Nephron (organoid): ENCODE data around the gene GTPBP3.

Experiments used
- H3K27ac Mint-ChIP-seq, 3 experiments: 2 replicates each; pipeline ENCODE4 v1.8.0; 2020; ENCODE audit warnings: mixed read lengths in 3 of 3, mild to moderate bottlenecking in 2 of 3, moderate library complexity in 1 of 3
- H3K27me3 Mint-ChIP-seq: 2 replicates; pipeline ENCODE4 v1.8.0; 2021; ENCODE audit warnings: low read depth, mild to moderate bottlenecking, moderate library complexity, mixed read lengths
- H3K36me3 Mint-ChIP-seq: 2 replicates; pipeline ENCODE4 v1.8.0; 2020; ENCODE audit warnings: low read depth, mixed read lengths
- H3K4me1 Mint-ChIP-seq: 2 replicates; pipeline ENCODE4 v1.8.0; 2020; ENCODE audit warnings: mixed read lengths
- H3K4me3 Mint-ChIP-seq, 3 experiments: 2 replicates each; pipeline ENCODE4 v1.8.0; 2020; ENCODE audit warnings: mild to moderate bottlenecking in 3 of 3, mixed read lengths in 3 of 3, moderate library complexity in 2 of 3
- H3K9me3 Mint-ChIP-seq: 2 replicates; pipeline ENCODE4 v1.8.0; 2020; ENCODE audit warnings: mixed read lengths
- TF ChIP-seq, protein P1 (sequence below), 3 experiments: fragments of 200-600 bp; sonication (generic); IDR thresholded peaks; one replicate each; pipeline ENCODE4 v1.5.0; 2021; ENCODE audit warnings: antibody characterized with exemption in 3 of 3; ENCODE audit not compliant: unreplicated experiment in 3 of 3

Gene GTPBP3

DNA sequence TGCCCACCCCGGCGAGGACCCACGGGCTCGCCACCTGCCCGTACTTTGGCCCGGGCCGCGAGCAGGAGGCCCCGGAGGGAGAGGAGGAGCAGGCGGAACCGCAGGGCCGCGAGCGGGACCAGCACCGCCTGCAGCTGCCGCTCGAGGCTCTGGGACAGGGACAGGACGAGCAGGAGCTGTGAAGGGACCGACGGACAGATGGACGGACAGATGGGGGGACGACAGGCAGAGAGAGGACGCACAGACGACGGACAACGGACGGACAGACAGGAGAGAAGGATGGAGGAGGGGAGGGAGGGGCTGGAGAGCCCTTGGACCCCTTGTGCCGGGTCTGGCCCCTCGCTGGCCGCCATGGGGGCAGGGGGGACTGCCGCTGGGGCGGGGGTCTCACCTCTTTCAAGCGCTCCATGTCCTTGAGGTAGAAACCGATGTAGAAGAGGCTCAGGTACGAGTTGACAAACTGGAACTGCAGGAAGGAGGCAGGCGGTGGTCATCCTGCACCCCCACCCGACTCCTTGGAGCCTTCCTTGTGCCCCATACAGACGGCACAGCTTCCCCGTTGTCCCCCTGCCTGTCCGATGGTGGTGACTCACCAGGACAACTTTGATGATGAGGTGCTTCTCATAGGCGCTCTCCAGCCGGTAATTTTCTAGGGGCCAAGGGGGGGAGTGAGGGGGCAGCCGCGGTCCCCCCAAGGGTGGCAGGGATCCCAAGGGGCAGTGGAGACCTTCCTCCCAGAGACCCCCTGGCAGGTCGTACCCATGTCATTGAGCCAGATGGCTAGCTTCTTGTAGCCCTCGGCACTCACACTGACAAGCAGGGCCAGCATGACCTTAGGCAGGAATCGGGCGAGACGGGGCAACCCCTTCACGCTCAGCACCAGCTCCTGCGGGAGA, 7.7 kb upstream of the GTPBP3 start:
- H3K27me3 Mint-ChIP-seq = peaks cover 27% of the 10 kb centered on the region
- peaks cover 8% of the 10 kb centered on the region for H3K4me1 Mint-ChIP-seq
- TF ChIP-seq, protein P1, sequence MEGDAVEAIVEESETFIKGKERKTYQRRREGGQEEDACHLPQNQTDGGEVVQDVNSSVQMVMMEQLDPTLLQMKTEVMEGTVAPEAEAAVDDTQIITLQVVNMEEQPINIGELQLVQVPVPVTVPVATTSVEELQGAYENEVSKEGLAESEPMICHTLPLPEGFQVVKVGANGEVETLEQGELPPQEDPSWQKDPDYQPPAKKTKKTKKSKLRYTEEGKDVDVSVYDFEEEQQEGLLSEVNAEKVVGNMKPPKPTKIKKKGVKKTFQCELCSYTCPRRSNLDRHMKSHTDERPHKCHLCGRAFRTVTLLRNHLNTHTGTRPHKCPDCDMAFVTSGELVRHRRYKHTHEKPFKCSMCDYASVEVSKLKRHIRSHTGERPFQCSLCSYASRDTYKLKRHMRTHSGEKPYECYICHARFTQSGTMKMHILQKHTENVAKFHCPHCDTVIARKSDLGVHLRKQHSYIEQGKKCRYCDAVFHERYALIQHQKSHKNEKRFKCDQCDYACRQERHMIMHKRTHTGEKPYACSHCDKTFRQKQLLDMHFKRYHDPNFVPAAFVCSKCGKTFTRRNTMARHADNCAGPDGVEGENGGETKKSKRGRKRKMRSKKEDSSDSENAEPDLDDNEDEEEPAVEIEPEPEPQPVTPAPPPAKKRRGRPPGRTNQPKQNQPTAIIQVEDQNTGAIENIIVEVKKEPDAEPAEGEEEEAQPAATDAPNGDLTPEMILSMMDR (IDR thresholded peaks at IDR 0.05; ENCODE audit: unreplicated experiment in 3 of 3) = no peak

DNA sequence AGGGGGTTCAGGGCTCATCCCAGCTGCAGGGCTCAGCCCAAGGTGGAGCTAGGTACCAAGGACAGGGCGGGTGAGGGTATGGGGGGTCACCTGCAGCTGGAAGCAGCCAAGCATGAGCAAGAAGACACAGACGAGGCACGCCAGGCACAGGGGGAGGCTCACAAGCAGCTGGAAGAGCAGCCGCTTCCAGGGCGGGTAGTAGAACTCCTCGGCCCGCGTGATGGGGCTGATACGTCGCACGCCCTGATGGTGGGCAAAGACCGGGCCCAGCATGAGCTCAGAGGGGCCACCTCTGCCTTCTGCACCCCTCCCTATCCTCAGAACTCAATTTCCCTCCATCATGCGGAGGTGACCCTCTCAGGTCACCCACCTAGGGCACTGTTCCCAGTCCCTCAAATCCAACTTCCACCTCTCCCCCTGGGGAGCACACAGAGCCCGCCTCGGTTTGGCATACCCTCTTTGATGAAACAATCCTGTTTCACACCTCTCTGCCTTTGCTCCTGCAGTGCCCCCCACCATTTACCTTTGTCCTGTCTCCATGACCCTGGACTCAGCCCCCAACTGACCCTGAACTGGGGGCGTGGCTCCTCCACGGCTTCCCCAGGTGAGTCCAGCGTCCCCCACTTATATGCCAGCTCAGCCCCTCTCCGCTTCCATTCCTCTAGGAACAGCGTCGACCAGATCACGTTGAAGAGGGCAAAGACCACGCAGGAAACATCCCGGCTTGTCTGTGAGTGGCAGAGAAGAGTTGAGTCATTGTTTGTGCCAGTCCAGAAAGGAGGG, 6.9 kb upstream of the GTPBP3 start:
- TF ChIP-seq, protein P1 (IDR thresholded peaks at IDR 0.05; ENCODE audit: unreplicated experiment in 3 of 3) = no peak
- peak overlapping the region; percentile 18 to 69 (median 64) for H3K4me3 Mint-ChIP-seq
- H3K9me3 Mint-ChIP-seq = no peaks in the 10 kb centered on the region

More for the DNA sequence above, 7.7 kb upstream of the GTPBP3 start:
- Mint-ChIP-seq H3K9me3 (no peaks in the 10 kb centered on the region), H3K4me3 (peak overlapping the region in 2 of 3 experiments; percentile 32 to 55), H3K27ac (no peak overlapping the region), H3K36me3 (peaks cover 16% of the 10 kb centered on the region)

DNA sequence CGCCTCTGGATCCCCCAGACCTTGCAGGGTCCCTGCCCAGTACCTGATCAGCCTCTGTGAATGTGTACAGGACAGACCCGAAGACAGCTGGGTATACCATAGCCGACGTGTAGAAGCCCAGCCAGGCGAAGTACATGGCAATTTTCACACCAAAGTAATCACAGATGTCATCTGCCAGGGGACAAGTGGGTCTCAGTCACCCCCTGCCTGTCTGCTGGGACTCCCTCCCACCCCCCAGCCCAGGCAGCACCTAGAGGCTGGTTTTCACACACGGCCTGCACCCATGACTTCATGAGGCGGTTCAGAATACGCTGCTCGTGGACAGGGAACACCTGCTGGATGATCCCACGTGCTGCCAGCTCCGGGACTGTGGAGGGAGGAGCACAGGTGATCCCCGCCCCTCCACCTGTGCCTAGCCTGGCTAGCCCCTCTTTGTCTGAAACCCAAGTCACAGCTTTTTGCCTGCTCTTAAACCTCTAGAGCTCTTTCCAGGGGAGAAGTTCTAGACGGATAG, 6.3 kb upstream of the GTPBP3 start:
- Mint-ChIP-seq H3K4me3 (peak overlapping the region; percentile 42 to 69 (median 64)), H3K4me1 (peaks cover 16% of the 10 kb centered on the region), H3K27me3 (peaks cover 27% of the 10 kb centered on the region), H3K36me3 (peaks cover 19% of the 10 kb centered on the region), H3K27ac (no peak overlapping the region), H3K9me3 (no peaks in the 10 kb centered on the region)
- TF ChIP-seq, protein P1 (IDR thresholded peaks at IDR 0.05; ENCODE audit: unreplicated experiment in 3 of 3) = no peak

More for the DNA sequence above, 6.9 kb upstream of the GTPBP3 start:
- peaks cover 19% of the 10 kb centered on the region for H3K36me3 Mint-ChIP-seq
- H3K27me3 Mint-ChIP-seq = peaks cover 27% of the 10 kb centered on the region
- H3K4me1 Mint-ChIP-seq = peaks cover 16% of the 10 kb centered on the region
- H3K27ac Mint-ChIP-seq = no peak overlapping the region

DNA sequence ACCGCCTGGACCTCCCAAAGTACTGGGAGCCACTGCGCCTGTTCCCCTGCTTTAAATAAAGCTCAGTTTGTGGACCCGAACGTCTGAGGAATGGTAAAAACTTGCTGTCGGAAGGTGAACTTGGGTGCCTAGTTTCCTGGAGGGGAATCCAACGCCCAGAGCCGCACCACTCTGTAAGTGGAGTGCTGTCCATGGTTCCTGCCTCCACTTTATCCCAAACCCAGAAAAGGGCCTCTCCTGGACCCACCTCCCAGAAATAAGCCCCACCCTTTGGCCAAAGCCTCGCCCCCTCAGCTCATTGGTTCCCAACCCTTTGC, 5.0 kb upstream of the GTPBP3 start:
- H3K27me3 Mint-ChIP-seq = peaks cover 23% of the 10 kb centered on the region
- H3K4me3 Mint-ChIP-seq = peak overlapping the region; percentile 76 to 79 (median 78)
- H3K4me1 Mint-ChIP-seq = peaks cover 20% of the 10 kb centered on the region

DNA sequence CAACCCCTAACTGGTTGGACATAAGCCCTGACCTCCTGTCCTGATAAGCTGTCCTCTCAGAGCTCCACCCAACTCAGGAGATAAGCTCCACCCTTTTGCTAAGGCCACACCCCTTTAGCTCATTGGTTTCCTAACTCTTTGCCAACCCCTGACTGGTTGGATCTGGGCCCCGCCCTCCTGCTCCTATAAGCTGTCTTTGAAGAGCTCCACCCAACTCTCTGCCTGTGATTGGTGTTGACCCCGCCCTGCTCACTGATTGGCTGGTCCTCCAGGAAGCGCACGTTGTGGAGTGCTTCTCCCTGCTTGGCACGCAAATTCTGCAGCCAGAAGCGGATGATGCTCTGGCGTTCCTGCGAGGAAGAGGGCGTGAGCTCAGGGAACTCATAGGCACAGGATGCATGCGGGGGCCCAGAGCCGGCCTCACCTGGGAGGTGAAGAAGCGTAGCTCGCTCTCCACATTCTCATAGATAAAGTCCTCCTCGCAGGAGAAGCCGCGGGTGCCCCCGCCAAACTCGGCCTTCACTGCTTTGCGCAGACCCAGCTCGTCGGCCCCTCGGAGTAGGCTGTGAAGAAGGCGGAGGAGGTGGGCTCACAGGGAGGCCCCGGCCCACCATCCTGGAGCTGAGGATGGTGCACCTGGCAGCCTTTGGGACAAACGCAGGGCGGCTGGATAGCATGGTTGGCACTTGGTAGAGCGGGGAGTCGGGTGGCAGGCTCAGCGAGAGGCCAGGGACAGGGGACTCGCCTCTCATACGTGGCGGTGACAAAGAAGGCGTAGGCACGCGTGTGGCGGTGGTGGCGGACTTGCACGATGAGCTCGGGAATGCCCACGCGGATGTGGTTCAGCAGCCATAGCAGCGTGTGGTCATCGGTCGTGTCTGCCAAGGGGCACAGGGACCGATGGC, 4.4 kb upstream of the GTPBP3 start:
- TF ChIP-seq, protein P1 (IDR thresholded peaks at IDR 0.05; ENCODE audit: unreplicated experiment in 3 of 3) = no peak
- H3K4me3 Mint-ChIP-seq = peak overlapping the region; percentile 76 to 79 (median 78)
- H3K27ac Mint-ChIP-seq = no peak overlapping the region
- H3K9me3 Mint-ChIP-seq = no peaks in the 10 kb centered on the region
- H3K27me3 Mint-ChIP-seq = peaks cover 19% of the 10 kb centered on the region
- H3K36me3 Mint-ChIP-seq = peaks cover 19% of the 10 kb centered on the region
- H3K4me1 Mint-ChIP-seq = peaks cover 17% of the 10 kb centered on the region

More for the DNA sequence above, 5.0 kb upstream of the GTPBP3 start:
- Mint-ChIP-seq H3K9me3 (no peaks in the 10 kb centered on the region), H3K27ac (no peak overlapping the region), H3K36me3 (peaks cover 19% of the 10 kb centered on the region)
- TF ChIP-seq, protein P1 (IDR thresholded peaks at IDR 0.05; ENCODE audit: unreplicated experiment in 3 of 3) = no peak
